CD4-positive, alpha-beta T cell treated with Interleukin-12 subunit alpha and Interleukin-12 subunit beta, for 1 hour (primary cell): ENCODE measurements around the gene PTGES3.
"Not testable (repeated sequence)": the region's sequence is repeated elsewhere in the genome, so short reads cannot be mapped to it uniquely, and the experiment has no call there.

ENCODE experiments used
- DNase-seq: peaks from one replicate; pipeline ENCODE4 v3.0.0-alpha.2; 2020

The PTGES3 gene

DNA sequence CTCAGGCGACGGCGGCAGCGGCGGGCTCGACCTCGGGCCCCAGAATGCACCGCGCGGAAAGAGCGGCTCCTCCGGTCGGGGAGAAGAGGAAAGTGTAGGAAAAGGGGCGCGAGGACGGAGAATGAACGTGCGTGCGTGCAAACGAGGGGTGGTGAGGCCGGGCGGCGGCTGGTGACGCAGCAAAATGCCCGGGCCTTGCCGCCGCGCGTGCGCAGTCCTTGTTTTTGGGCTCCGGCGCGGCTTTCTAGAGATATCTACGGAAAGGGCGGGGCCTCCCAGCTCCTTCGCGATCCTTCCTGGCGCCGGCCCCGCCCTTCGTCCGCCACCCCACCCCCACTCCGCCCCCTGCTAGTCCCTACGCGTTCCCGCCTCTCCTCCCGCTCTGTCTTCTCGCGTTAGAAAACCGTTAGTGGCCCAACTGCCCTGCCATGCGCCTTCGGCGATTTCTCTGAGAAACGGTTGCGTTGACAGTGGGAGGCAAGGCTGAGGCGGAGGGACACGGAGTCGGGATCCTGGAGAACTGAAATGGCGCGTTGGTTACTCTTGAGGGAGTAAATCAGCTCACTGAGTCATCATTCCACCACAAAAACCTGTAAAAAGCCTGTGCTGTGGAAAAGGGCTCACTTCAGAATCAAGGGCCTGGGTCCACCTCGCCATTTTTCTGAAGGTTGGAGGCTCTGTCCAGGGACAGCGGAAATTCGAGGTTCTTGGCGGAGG lies at the start of gene PTGES3:
Gene PTGES3 (minus strand): TSS at position 156 of the 717 bp plus-strand sequence. CDS start 285 bp downstream, outside the sequence.
- DNase-seq = peak; percentile 98

DNA sequence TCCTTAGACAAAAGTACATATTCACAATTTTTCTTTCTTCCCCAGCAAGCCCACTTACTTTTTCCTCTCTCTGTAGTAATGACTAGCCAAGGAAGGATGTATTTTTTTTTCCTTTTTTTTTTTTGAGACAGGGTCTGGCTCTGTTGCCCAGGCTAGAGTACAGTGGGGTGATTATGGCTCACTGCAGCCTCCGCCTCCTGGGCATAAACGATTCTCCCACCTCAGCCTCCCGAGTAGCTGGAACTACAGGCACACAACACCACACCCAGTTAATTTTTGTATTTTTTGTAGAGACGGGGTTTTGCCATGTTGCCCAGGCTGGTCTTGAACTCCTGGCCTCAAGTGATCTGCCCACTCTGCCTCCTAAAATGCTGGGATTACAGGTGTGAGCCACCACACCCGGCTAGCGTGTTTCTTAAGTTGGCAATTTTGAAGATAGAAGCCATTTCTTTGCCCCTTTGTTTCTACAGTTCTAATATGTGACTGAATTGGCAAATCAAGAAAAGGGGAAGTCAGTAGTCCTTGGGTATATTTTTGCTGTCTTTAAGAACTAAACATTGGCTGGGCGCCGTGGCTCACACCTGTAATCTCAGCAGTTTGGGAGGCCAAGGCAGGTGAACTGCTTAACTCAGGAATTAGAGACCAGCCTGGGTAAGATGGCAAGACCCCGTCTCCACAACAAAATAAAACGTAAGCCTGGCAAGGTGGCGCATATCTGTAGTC lies 40.2 kb upstream of the PTGES3 start:
- no peak for DNase-seq

GRCh38 chr12:56726196-56726675 lies 38.2 kb upstream of the PTGES3 start:
- not testable (repeated sequence) for DNase-seq

GRCh38 chr12:56725723-56726102 lies 37.6 kb upstream of the PTGES3 start:
- no peak for DNase-seq

GRCh38 chr12:56724972-56725722 lies 37.1 kb upstream of the PTGES3 start, which contains the start of gene NACA:
Gene NACA, minus strand, starts transcription at chr12:56725299. Its CDS starts 778 bp downstream, at chr12:56724521.
- DNase-seq = peak; percentile 98

GRCh38 chr12:56724701-56724971 lies 36.6 kb upstream of the PTGES3 start:
- no peak for DNase-seq

- DNase-seq = peak; percentile 16
Observed at GRCh38 chr12:56723889-56724700, 36.0 kb upstream of the PTGES3 start.

- DNase-seq = no peak
Observed at GRCh38 chr12:56723352-56723751, 35.3 kb upstream of the PTGES3 start.

- no peak for DNase-seq
Observed at GRCh38 chr12:56722832-56723231, 34.7 kb upstream of the PTGES3 start.

DNA sequence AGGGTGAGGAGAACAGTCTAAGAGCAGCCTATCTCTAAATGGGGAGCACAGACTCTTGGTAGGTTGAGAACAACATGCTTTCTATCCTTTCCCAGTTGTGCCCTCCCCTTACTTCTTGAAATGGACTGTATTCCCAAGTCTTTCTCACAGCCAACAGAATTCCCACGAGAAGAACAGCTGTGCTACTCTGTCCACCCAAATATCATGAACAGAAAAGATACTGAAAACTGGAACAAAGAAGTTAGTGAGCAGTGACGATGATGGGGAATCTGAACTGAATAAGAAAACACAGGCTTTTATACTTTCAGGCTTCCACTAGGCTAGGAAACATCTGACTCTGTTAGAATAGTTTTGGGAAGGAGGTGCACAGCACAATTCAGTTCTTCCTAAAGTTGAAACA lies 33.6 kb upstream of the PTGES3 start:
- no peak for DNase-seq

DNA sequence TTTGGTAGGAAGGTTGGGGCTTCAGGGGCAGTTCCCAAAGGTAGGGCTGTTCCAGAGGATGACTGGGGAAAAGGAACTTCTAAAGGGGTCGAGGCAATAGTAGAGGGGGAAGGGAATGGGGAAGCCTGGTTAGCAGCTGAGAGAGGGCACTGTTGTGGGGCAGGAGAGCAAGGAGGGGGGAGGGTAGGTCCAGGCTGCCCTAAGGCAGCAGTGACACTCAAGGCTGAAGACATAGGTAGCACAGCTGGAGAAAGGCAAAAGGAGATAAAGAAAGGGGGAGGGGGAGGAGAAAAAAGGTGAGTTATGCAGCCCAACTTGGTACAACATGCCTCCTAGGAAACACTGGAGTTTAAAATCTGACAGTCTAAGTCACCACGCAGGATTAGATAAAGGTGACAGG lies 33.1 kb upstream of the PTGES3 start:
- no peak for DNase-seq

- DNase-seq = no peak
Observed at GRCh38 chr12:56720731-56721151, 32.7 kb upstream of the PTGES3 start.

- no peak for DNase-seq
Observed at GRCh38 chr12:56719056-56719455, 31.0 kb upstream of the PTGES3 start.

DNA sequence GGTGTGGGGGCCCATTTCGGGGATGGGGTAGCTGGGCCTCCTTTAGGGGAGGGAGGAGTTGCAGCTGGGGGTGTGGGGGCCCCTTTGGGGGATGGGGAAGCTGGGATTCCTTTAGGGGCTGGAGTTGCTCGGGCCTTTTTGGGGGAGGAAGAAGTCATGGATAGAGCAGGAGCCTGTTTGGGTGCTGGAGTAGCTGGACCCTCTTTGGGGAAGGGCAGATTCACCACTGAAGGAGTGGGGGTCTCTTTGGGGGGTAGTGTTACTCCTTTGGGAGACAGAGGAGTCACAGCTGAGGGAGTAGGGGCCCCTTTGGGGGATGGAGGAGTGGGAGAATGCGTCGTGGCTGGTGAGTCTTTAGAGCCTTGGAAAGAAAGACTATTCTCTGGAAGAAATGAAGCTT lies 30.6 kb upstream of the PTGES3 start:
- DNase-seq = no peak

- DNase-seq = no peak
Observed at GRCh38 chr12:56718149-56718548, 30.1 kb upstream of the PTGES3 start.

- DNase-seq = no peak
Observed at GRCh38 chr12:56716933-56717880, 29.1 kb upstream of the PTGES3 start.

DNA sequence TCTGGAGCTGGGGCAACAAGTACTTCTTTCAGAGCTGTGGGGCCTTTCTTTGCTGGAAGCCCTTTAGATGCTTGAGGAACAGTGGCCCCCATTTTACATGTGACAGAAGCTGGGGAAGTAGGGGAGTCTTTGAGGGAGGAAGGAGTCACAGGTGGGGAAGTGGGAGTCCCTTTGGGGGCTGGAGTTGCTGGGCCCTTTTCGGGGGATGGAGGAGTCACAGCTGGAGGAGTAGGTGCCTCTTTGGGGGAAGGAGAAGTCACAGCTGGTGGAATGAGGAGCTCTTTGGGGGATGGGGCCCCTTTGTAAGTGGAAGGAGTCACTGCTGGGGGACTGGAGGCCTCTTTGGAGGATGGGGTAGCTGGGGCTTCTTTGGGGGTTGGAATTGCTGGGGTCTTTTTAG lies 28.4 kb upstream of the PTGES3 start:
- no peak for DNase-seq

DNA sequence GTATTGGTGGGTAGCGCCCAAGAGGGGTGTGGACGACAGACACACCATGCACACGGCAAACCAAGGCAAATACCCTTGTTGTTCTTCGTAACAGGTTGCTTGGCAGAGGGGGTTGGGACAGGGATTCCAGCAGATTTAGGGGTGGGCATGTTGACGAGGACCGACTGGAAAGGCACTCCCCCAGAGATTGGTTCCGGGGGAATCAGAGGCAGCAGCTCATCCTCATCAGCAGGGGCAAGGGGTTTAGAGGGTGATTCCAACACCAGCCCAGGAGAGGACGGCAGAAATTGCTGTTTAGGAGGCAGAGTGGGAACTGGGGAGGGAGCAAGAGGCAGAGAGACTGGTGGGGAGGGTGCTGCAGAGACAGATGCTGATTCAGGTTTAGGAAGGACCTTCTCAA lies 27.7 kb upstream of the PTGES3 start:
- no peak for DNase-seq

- no peak for DNase-seq
Observed at GRCh38 chr12:56714431-56714929, 26.4 kb upstream of the PTGES3 start.

- no peak for DNase-seq
Observed at GRCh38 chr12:56713345-56713744, 25.3 kb upstream of the PTGES3 start.

GRCh38 chr12:56709759-56710376 lies 21.8 kb upstream of the PTGES3 start:
- no peak for DNase-seq
